M059J (cell line): Measurements from ENCODE around the gene PTPRT. TPM values are rescaled to one million over a fixed set of nuclear protein-coding genes. Genes with fewer than 3 reads are reported as not detected.

ENCODE experiments used
- DNase-seq: peaks from one replicate; pipeline ENCODE4 v3.0.0-alpha.2; 2012; ENCODE audit warnings: low read depth
- total RNA-seq: library from RNA; depleted of rRNA; stranded (reverse); fragments of >200 nt; shearing (Covaris generic); gene quantifications from 2 replicates; pipeline ENCODE4 v1.2.3, GENCODE V29; 2014

PTPRT gene
- total RNA-seq, 1 experiment from 2014 or later, result not detected

- DNase-seq, result peak; percentile 22
Measured at GRCh38 chr20:42193119-42193518, 996.6 kb downstream of the PTPRT start.

GRCh38 chr20:42192321-42192720, 997.4 kb downstream of the PTPRT start:
- peak; percentile 56 for DNase-seq

- peak; percentile 86 for DNase-seq
Measured at GRCh38 chr20:42191140-42191860, 998.4 kb downstream of the PTPRT start.

- DNase-seq, result peak; percentile 50
Measured at GRCh38 chr20:42190084-42190483, 999.6 kb downstream of the PTPRT start.

GRCh38 chr20:42186337-42186736, 1003.4 kb downstream of the PTPRT start:
- no peak for DNase-seq

GRCh38 chr20:42183147-42183546, 1006.6 kb downstream of the PTPRT start:
- no peak for DNase-seq

- DNase-seq, result no peak
Measured at GRCh38 chr20:42181064-42181463, 1008.6 kb downstream of the PTPRT start.

GRCh38 chr20:42179768-42180167, 1009.9 kb downstream of the PTPRT start:
- peak; percentile 34 for DNase-seq

- no peak for DNase-seq
Measured at GRCh38 chr20:42173440-42173839, 1016.3 kb downstream of the PTPRT start.

- no peak for DNase-seq
Measured at GRCh38 chr20:42164121-42164890, 1025.4 kb downstream of the PTPRT start.

GRCh38 chr20:42161228-42161829, 1028.4 kb downstream of the PTPRT start:
- peak; percentile 6 for DNase-seq

- no peak for DNase-seq
Measured at GRCh38 chr20:42159808-42160207, 1029.9 kb downstream of the PTPRT start.

GRCh38 chr20:42158272-42158671, 1031.4 kb downstream of the PTPRT start:
- DNase-seq, result no peak

- DNase-seq, result no peak
Measured at GRCh38 chr20:42155586-42155985, 1034.1 kb downstream of the PTPRT start.

GRCh38 chr20:42152575-42152974, 1037.1 kb downstream of the PTPRT start:
- DNase-seq, result no peak

- DNase-seq, result no peak
Measured at GRCh38 chr20:42150230-42150629, 1039.5 kb downstream of the PTPRT start.

- no peak for DNase-seq
Measured at GRCh38 chr20:42138729-42139128, 1051.0 kb downstream of the PTPRT start.

GRCh38 chr20:42134265-42135098, 1055.2 kb downstream of the PTPRT start:
- no peak for DNase-seq

GRCh38 chr20:42130810-42131596, 1058.7 kb downstream of the PTPRT start:
- DNase-seq, result no peak

- DNase-seq, result peak; percentile 3
Measured at GRCh38 chr20:42125426-42125825, 1064.3 kb downstream of the PTPRT start.

- no peak for DNase-seq
Measured at GRCh38 chr20:42123981-42124473, 1065.7 kb downstream of the PTPRT start.
